A673 (cell line): ENCODE data around the gene BLCAP.

Experiments used
- EZH2 ChIP-seq: fragments of 200-600 bp; sonication (generic); IDR thresholded peaks from 2 replicates; pipeline ENCODE4 v1.6.1; 2017; ENCODE audit warnings: borderline replicate concordance, low read depth, mild to moderate bottlenecking, mixed read lengths, antibody characterized with exemption, low read length; ENCODE audit not compliant: poor library complexity, severe bottlenecking
- TF ChIP-seq, protein P1 (sequence below): fragments of 300-800, 200-600 bp; sonication (generic); conservative IDR thresholded peaks from 2 replicates; pipeline ENCODE4 v1.5.1; 2017; ENCODE audit warnings: low read depth, mild to moderate bottlenecking, antibody characterized with exemption, low read length, moderate library complexity, mixed read lengths

DNA sequence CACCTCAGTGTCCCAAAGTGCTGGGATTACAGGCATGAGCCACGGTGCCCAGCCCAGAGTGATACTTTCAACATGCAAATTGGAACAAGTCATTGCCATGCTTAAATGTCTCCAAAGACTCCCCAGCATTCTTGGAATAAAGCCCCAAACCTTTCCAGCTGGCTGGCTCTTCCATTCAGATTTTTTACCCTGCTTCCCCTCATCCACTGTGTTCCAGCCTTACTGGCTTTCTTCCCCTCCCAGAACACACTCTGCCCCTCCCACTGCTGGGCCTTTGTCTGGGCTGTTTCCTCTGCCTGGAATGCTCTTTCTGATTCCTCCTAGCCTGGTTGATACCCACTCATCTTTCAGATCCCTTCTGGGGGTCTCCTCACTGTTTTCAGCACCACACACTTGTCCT lies 46.8 kb downstream of the BLCAP start:
- TF ChIP-seq, protein P1, sequence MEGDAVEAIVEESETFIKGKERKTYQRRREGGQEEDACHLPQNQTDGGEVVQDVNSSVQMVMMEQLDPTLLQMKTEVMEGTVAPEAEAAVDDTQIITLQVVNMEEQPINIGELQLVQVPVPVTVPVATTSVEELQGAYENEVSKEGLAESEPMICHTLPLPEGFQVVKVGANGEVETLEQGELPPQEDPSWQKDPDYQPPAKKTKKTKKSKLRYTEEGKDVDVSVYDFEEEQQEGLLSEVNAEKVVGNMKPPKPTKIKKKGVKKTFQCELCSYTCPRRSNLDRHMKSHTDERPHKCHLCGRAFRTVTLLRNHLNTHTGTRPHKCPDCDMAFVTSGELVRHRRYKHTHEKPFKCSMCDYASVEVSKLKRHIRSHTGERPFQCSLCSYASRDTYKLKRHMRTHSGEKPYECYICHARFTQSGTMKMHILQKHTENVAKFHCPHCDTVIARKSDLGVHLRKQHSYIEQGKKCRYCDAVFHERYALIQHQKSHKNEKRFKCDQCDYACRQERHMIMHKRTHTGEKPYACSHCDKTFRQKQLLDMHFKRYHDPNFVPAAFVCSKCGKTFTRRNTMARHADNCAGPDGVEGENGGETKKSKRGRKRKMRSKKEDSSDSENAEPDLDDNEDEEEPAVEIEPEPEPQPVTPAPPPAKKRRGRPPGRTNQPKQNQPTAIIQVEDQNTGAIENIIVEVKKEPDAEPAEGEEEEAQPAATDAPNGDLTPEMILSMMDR, result no peak
- TF ChIP-seq EZH2, result no peak
